Hippocampal formation (tissue), 2 donors: ENCODE measurements around the gene LNX2.

Experiments
- DNase-seq, 2 donors: peaks; one replicate each; lab custom pipeline; 2025; lab: John Stamatoyannopoulos, UW

Gene LNX2

GRCh38 chr13:27504868-27505194 lies 115.5 kb downstream of the LNX2 start:
- no peak for DNase-seq

GRCh38 chr13:27504128-27504867 lies 116.0 kb downstream of the LNX2 start:
- DNase-seq = no peak

- no peak for DNase-seq
Observed at GRCh38 chr13:27500806-27501534, 119.4 kb downstream of the LNX2 start.

- DNase-seq = no peak
Observed at GRCh38 chr13:27497563-27498230, 122.6 kb downstream of the LNX2 start.

GRCh38 chr13:27496536-27497273 lies 123.6 kb downstream of the LNX2 start:
- DNase-seq = no peak

- peak in 1 of 2 donors; percentile 2 for DNase-seq
Observed at GRCh38 chr13:27496006-27496405, 124.3 kb downstream of the LNX2 start.
